Adrenal gland (tissue), 12 donors: ENCODE data around the gene GALNT18. TPM values are rescaled to one million over a fixed set of nuclear protein-coding genes. Genes with fewer than 3 reads are reported as not detected.

Experiments used
- DNase-seq, 7 donors: peaks; one replicate each; pipeline ENCODE4 v3.0.0-alpha.2; 2019 to 2020
- H3K27ac ChIP-seq, 5 donors: fragments of 200-600 bp; sonication (generic) in 4 of 5; 1 replicate in 3 of 5; 2 replicates in 2 of 5; pipeline versions ENCODE4 v1.5.1 to v1.8.0; 2016 to 2020; ENCODE audit warnings: mild to moderate bottlenecking in 1 of 5
- H3K27me3 ChIP-seq: fragments of 200-600 bp; 2 replicates; pipeline ENCODE4 v1.8.0; 2021
- H3K36me3 ChIP-seq, 2 donors: fragments of 200-600 bp; replicated peaks in 1 of 2; 1 replicate in 1 of 2; 2 replicates in 1 of 2; pipeline versions ENCODE4 v1.5.1 to v1.8.0; 2018 to 2022
- H3K4me1 ChIP-seq, 2 donors: fragments of 200-600 bp; replicated peaks in 1 of 2; 1 replicate in 1 of 2; 2 replicates in 1 of 2; pipeline versions ENCODE4 v1.5.1 to v1.8.0; 2018 to 2021
- H3K4me3 ChIP-seq, 4 donors: fragments of 200-600 bp; sonication (generic) in 3 of 4; one replicate each; pipeline ENCODE4 v1.5.1; 2016 to 2018
- H3K9me3 ChIP-seq, 3 donors: fragments of 200-600 bp; sonication (generic) in 1 of 3; replicated peaks in 1 of 3; 1 replicate in 2 of 3; 2 replicates in 1 of 3; pipeline versions ENCODE4 v1.5.1 to v1.8.0; 2016 to 2021
- POLR2A ChIP-seq, 2 donors: fragments of 450-650 bp; IDR thresholded peaks; one replicate each; pipeline ENCODE4 v1.6.1; 2017; ENCODE audit warnings: antibody characterized with exemption in 2 of 2, mild to moderate bottlenecking in 2 of 2, moderate library complexity in 1 of 2
- WGBS, 4 donors: extraction: QIAGEN DNeasy Blood & Tissue Kit in 2 of 4; methylation state at CpG; one replicate each; pipeline versions ENCODE4 v1.1.5 to v1.1.7; 2013 to 2017; 5-methylcytosine and 5-hydroxymethylcytosine counted together
- intact Hi-C, 2 donors: fragments of 100-400 bp; cut with DNase I; formaldehyde crosslinking; loops; one replicate each; pipeline versions ENCODE4 v1.14.1 to v1.15.0; 2022 to 2023
- polyA plus RNA-seq, 3 donors: library from polyadenylated mRNA; stranded (reverse); fragments of 200-250 nt in 2 of 3; fragments of 350-450 nt in 1 of 3; fragmentation: Illumina TruSeq in 1 of 3; extraction: RNeasy Lipid Tissue Mini Kit (QIAGEN cat#74804) in 1 of 3; gene quantifications; one replicate each; pipeline ENCODE4 v1.2.3, GENCODE V29; 2013 to 2014
- total RNA-seq, 9 donors: library from RNA; depleted of rRNA in 4 of 9; stranded (reverse); fragments of >200 nt in 4 of 9; fragments of 120-200 nt in 1 of 9; fragmentation: NEBNext Ultra II Directional in 1 of 9; extraction: Animal tissue kit (Norgen Biotek cat#: 25700) in 1 of 9; gene quantifications; one replicate each; pipeline versions ENCODE4 v1.1.0 to v1.2.4, GENCODE V29; 2013 to 2023
- TF ChIP-seq, protein P1 (sequence below), 6 experiments: fragments of 450-650 bp in 4 of 6; fragments of 200-600 bp in 2 of 6; sonication (generic) in 1 of 6; IDR thresholded peaks; 1 replicate in 5 of 6; 2 replicates in 1 of 6; pipeline versions ENCODE4 v1.5.1 to v1.8.0; 2016 to 2021; ENCODE audit warnings: antibody characterized with exemption in 6 of 6, mild to moderate bottlenecking in 2 of 6, moderate library complexity in 1 of 6
- donor health status: healthy with polysubstance abuse.
- donor health status: Bipolar disorder and iron deficiency.
- donor health status: DM: yes; HTN: yes; CAD: no.
- donor health status: DM: no; HTN: no; CAD: no.
- donor health status: DM: no; HTN: no; CAD: no.
- donor health status: DM: yes; HTN: yes; CAD: no.

GALNT18 gene
- total and polyA plus RNA-seq, 12 donors = 1.4 to 15.1 (median 6.4) TPM

GRCh38 chr11:11622772-11623171 is 967 bp upstream of the GALNT18 start:
- peaks cover 12% of the 10 kb centered on the region for H3K27me3 ChIP-seq
- H3K4me3 ChIP-seq = no peak overlapping the region
- WGBS, 4 donors = 68 to 80% (median 73%) methylated on average over 5 of the region's 5 CpGs
- intact Hi-C loops = no loop called here
- TF ChIP-seq, protein P1, sequence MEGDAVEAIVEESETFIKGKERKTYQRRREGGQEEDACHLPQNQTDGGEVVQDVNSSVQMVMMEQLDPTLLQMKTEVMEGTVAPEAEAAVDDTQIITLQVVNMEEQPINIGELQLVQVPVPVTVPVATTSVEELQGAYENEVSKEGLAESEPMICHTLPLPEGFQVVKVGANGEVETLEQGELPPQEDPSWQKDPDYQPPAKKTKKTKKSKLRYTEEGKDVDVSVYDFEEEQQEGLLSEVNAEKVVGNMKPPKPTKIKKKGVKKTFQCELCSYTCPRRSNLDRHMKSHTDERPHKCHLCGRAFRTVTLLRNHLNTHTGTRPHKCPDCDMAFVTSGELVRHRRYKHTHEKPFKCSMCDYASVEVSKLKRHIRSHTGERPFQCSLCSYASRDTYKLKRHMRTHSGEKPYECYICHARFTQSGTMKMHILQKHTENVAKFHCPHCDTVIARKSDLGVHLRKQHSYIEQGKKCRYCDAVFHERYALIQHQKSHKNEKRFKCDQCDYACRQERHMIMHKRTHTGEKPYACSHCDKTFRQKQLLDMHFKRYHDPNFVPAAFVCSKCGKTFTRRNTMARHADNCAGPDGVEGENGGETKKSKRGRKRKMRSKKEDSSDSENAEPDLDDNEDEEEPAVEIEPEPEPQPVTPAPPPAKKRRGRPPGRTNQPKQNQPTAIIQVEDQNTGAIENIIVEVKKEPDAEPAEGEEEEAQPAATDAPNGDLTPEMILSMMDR (IDR thresholded peaks at IDR 0.05) = no peak
- TF ChIP-seq POLR2A (IDR thresholded peaks at IDR 0.05) = no peak
- no peaks in the 10 kb centered on the region for H3K9me3 ChIP-seq
- H3K4me1 ChIP-seq = peaks cover 11 to 17% of the 10 kb centered on the region in 2 donors
- peak in 2 of 7 donors; percentile 1 to 55 for DNase-seq
- no peak overlapping the region for H3K27ac ChIP-seq
- H3K36me3 ChIP-seq = no peaks in the 10 kb centered on the region

DNA sequence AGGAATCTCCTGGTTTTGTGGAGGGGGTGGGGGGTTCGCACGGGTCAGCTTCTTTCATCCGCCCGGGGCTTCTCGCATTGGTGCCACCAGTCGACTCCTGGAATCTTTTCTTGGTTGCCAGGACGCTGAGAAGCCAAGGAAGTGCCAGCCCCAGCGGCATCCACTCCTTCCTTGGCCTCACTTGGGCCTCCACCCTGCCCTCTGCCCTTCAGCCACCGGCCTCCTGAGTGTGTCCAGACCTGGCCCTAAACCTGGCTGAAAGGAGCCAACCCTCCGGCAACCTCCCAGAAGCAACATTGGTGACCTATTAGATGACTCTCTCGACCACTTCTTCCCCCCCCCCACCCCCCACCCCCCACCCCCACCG is 518 bp upstream of the GALNT18 start:
- WGBS, 4 donors = 17 to 48% (median 22%) methylated on average over 4 to 12 of the region's 12 CpGs
- peak overlapping the region in 1 of 4 donors; percentile 65 for H3K4me3 ChIP-seq
- TF ChIP-seq POLR2A (IDR thresholded peaks at IDR 0.05) = no peak
- TF ChIP-seq, protein P1 (IDR thresholded peaks at IDR 0.05) = peak in 1 of 6 experiments; percentile 4
- peaks cover 11 to 17% of the 10 kb centered on the region in 2 donors for H3K4me1 ChIP-seq
- no peaks in the 10 kb centered on the region for H3K9me3 ChIP-seq
- H3K27ac ChIP-seq = peak overlapping the region in 1 of 5 donors; percentile 35
- no peaks in the 10 kb centered on the region for H3K36me3 ChIP-seq
- no peak for DNase-seq
- H3K27me3 ChIP-seq = peaks cover 12% of the 10 kb centered on the region
- intact Hi-C loops = no loop called here

DNA sequence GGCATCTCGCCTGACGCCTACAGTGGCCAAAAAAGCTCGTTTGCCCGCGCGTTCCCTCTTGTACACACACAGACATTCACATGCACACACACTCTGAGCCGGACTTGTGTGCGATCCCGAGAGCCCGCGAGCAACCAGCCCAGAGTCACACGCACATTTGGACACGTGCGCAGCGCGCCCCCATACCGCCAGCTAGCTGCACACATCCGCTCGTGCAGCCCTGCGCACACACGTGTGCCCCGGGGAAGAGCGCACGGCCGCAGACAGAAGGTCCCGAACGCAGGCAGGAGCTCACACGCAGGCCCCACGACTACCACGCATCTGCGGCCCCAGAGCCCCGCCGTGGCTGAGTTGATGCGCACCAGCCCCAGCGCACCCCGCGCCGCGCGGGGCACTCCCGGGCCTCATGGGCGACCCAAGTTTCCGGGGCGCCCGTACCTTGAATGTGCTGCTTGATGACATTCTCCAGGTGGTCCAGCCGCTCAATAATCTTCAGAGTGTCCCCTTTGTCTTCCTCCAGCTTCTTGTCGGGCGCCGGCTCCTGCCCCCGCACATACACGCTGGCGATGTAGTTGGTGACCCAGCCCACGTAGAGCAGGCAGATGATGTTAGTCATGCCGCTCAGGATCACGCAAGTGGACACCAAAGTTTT is 758 bp downstream of the GALNT18 start:
- WGBS, 4 donors = 0 to 2% (median 1%) methylated on average over 6 to 55 of the region's 55 CpGs
- Histone ChIP-seq H3K4me3 (peak overlapping the region in 2 of 4 donors; percentile 32 to 65), H3K27ac (peak overlapping the region in 2 of 5 donors; percentile 2 to 44), H3K9me3 (no peaks in the 10 kb centered on the region), H3K36me3 (no peaks in the 10 kb centered on the region), H3K4me1 (peaks cover 11 to 17% of the 10 kb centered on the region in 2 donors), H3K27me3 (peaks cover 12% of the 10 kb centered on the region)
- peak in 6 of 7 donors; percentile 16 to 58 (median 22) for DNase-seq
- no peak for TF ChIP-seq POLR2A (IDR thresholded peaks at IDR 0.05)
- TF ChIP-seq, protein P1 (IDR thresholded peaks at IDR 0.05) = peak in 1 of 6 experiments; percentile 5
- intact Hi-C loops = no loop called here

- H3K27ac ChIP-seq = no peak overlapping the region
- peak overlapping the region in 2 of 4 donors; percentile 32 to 65 for H3K4me3 ChIP-seq
- TF ChIP-seq POLR2A (IDR thresholded peaks at IDR 0.05) = no peak
- TF ChIP-seq, protein P1 (IDR thresholded peaks at IDR 0.05) = no peak
Observed at GRCh38 chr11:11620173-11620920, 1.5 kb downstream of the GALNT18 start.

More at GRCh38 chr11:11620173-11620920, 1.5 kb downstream of the GALNT18 start:
- Histone ChIP-seq H3K9me3 (no peaks in the 10 kb centered on the region), H3K36me3 (no peaks in the 10 kb centered on the region), H3K4me1 (peaks cover 11 to 17% of the 10 kb centered on the region in 2 donors), H3K27me3 (peaks cover 12% of the 10 kb centered on the region)
- 4 to 13% (median 9%) methylated on average over 15 to 48 of the region's 48 CpGs for WGBS, 4 donors
- intact Hi-C loops = no loop called here
- DNase-seq = peak; percentile 26 to 68 (median 33)
